HepG2 (cell line): ENCODE data around the gene MAP2K6. TPM values are rescaled to one million over a fixed set of nuclear protein-coding genes. Genes with fewer than 3 reads are reported as not detected.

Experiments used
- ATAC-seq: fragments of 200-7000 bp; cut with Tn5 transposase; 3 replicates; pipeline ENCODE4 v1.9.1; 2020; ENCODE audit warnings: mild to moderate bottlenecking, moderate library complexity
- BruUV-seq: library from RNA; stranded (reverse); fragments of 400-500 nt; replicated peaks from 2 replicates; lab custom pipeline; 2021; lab: Mats Ljungman, UMichigan
- CTCF ChIA-PET: fragments of 300-600 bp; formaldehyde crosslinking; extraction: SDS; loops from one replicate; lab custom pipeline; 2021; ENCODE audit warnings: low total read pairs, inconsistent platforms, low intra/inter-chr PET ratio; lab: Yijun Ruan, JAX
- POLR2A ChIA-PET: fragments of 350-600 bp; sonication (Branson Sonifier 250); formaldehyde crosslinking; loops from one replicate; lab custom pipeline; 2020; ENCODE audit warnings: antibody characterized with exemption, inconsistent platforms; lab: Yijun Ruan, JAX
- DNase-seq: peaks from one replicate; pipeline ENCODE4 v3.0.0-alpha.2; 2015; ENCODE audit warnings: low spot score
- FAIRE-seq: peaks from 3 replicates; lab custom pipeline; 2011; peaks lifted over from hg19 to GRCh38; lab: Jason Lieb, UNC
- H2AFZ ChIP-seq: one replicate; pipeline ENCODE4 v1.6.1; 2011; ENCODE audit warnings: low read length, inconsistent platforms
- H3K27ac ChIP-seq: fragments of 300-600 bp; 3 replicates; pipeline ENCODE4 v1.8.0; 2011; ENCODE audit warnings: mixed run types, mild to moderate bottlenecking, mixed read lengths, low read length, inconsistent platforms; ENCODE audit not compliant: insufficient read depth; ENCODE audit errors: extremely low read length
- H3K27me3 ChIP-seq, 2 experiments: fragments of 200-600 bp in 1 of 2; 2 replicates in 1 of 2; 3 replicates in 1 of 2; pipeline versions ENCODE4 v1.6.0 to v1.8.0; 2011; ENCODE audit warnings: low read length in 2 of 2, mild to moderate bottlenecking in 2 of 2, moderate library complexity in 2 of 2, inconsistent platforms in 1 of 2; ENCODE audit not compliant: insufficient read depth in 2 of 2, control insufficient read depth in 1 of 2
- H3K36me3 ChIP-seq, 2 experiments: fragments of 200-600 bp in 1 of 2; replicated peaks in 1 of 2; 2 replicates in 1 of 2; 3 replicates in 1 of 2; pipeline versions ENCODE4 v1.5.1 to v1.8.0; 2011; ENCODE audit warnings: low read length in 2 of 2, inconsistent platforms in 1 of 2; ENCODE audit not compliant: insufficient read depth in 2 of 2, control insufficient read depth in 1 of 2
- H3K4me1 ChIP-seq: 2 replicates; pipeline ENCODE4 v1.5.1; 2012; ENCODE audit warnings: low read length, inconsistent platforms; ENCODE audit not compliant: insufficient read depth
- H3K4me2 ChIP-seq: 2 replicates; pipeline ENCODE4 v1.6.0; 2011; ENCODE audit warnings: low read depth, low read length, inconsistent platforms
- H3K4me3 ChIP-seq, 3 experiments: fragments of 200-600 bp in 1 of 3; sonication (generic), shearing (Covaris generic) in 1 of 3; replicated peaks in 1 of 3; 2 replicates each; pipeline ENCODE4 v1.5.1; 2011 to 2016; ENCODE audit warnings: low read length in 3 of 3, inconsistent platforms in 2 of 3, low read depth in 2 of 3, mild to moderate bottlenecking in 2 of 3, control low read depth in 1 of 3, mixed read lengths in 1 of 3; ENCODE audit not compliant: insufficient read depth in 1 of 3
- H3K79me2 ChIP-seq: one replicate; pipeline ENCODE4 v1.6.1; 2011; ENCODE audit warnings: low read length, inconsistent platforms; ENCODE audit not compliant: insufficient read depth
- H3K9ac ChIP-seq: 2 replicates; pipeline ENCODE4 v1.6.0; 2011; ENCODE audit warnings: mild to moderate bottlenecking, low read depth, low read length, inconsistent platforms; ENCODE audit not compliant: insufficient read depth
- H3K9me3 ChIP-seq: 2 replicates; pipeline ENCODE4 v1.5.1; 2012; ENCODE audit warnings: mild to moderate bottlenecking, low read length
- H4K20me1 ChIP-seq: 2 replicates; pipeline ENCODE4 v1.6.0; 2011; ENCODE audit warnings: inconsistent platforms, mild to moderate bottlenecking, low read length, moderate library complexity; ENCODE audit not compliant: insufficient read depth
- ARNTL ChIP-seq: sonication (generic); formaldehyde crosslinking; IDR thresholded peaks from 2 replicates; pipeline ENCODE4 v1.4.0; 2020; ENCODE audit warnings: mild to moderate bottlenecking, missing genetic modification reagents
- ATAD3A ChIP-seq: sonication (generic); formaldehyde crosslinking; IDR thresholded peaks from 2 replicates; pipeline ENCODE4 v1.4.0; 2020; ENCODE audit warnings: missing genetic modification reagents
- ATRX ChIP-seq: sonication (generic); formaldehyde crosslinking; IDR thresholded peaks from 2 replicates; pipeline ENCODE4 v1.4.0; 2020; ENCODE audit warnings: missing genetic modification reagents, borderline replicate concordance
- CBX2 ChIP-seq, 2 experiments: fragments of 200-600 bp in 1 of 2; sonication (generic); formaldehyde crosslinking in 1 of 2; IDR thresholded peaks; 2 replicates each; pipeline versions ENCODE4 v1.7.0 to v1.8.1; 2018 to 2022; ENCODE audit warnings: low read depth in 2 of 2, low read length in 1 of 2, mild to moderate bottlenecking in 1 of 2, missing genetic modification reagents in 1 of 2
- FOXK1 ChIP-seq: sonication (generic); formaldehyde crosslinking; IDR thresholded peaks from 2 replicates; pipeline ENCODE4 v1.4.0; 2020; ENCODE audit warnings: low read depth, missing genetic modification reagents, borderline replicate concordance
- HMG20A ChIP-seq: IDR thresholded peaks from 2 replicates; pipeline ENCODE4 v1.6.1; 2016; ENCODE audit warnings: borderline replicate concordance
- NPAS2 ChIP-seq: sonication (generic); formaldehyde crosslinking; IDR thresholded peaks from 2 replicates; pipeline ENCODE4 v1.8.0; 2022; ENCODE audit warnings: mild to moderate bottlenecking, missing genetic modification reagents, borderline replicate concordance
- SNAPC5 ChIP-seq: sonication (generic); formaldehyde crosslinking; IDR thresholded peaks from 2 replicates; pipeline ENCODE4 v1.8.1; 2023; ENCODE audit warnings: mild to moderate bottlenecking, missing genetic modification reagents, borderline replicate concordance
- U2AF2 ChIP-seq: fragments of 200-400 bp; formaldehyde crosslinking; IDR thresholded peaks from 2 replicates; pipeline ENCODE4 v1.6.1; 2017; ENCODE audit warnings: low read depth, mild to moderate bottlenecking, low read length
- ZBTB43 ChIP-seq: sonication (generic); formaldehyde crosslinking; conservative IDR thresholded peaks from 2 replicates; pipeline ENCODE4 v1.4.0; 2020; ENCODE audit warnings: missing genetic modification reagents
- ZC3H13 ChIP-seq: sonication (generic); formaldehyde crosslinking; IDR thresholded peaks from 2 replicates; pipeline ENCODE4 v1.8.1; 2023; ENCODE audit warnings: mild to moderate bottlenecking, missing genetic modification reagents, moderate library complexity
- ZFP36 ChIP-seq: fragments of 150-350 bp; IDR thresholded peaks from 2 replicates; pipeline ENCODE4 v1.6.1; 2018; ENCODE audit warnings: borderline replicate concordance, low read length, low read depth; ENCODE audit not compliant: partially characterized antibody
- ZNF496 ChIP-seq: sonication (generic); formaldehyde crosslinking; IDR thresholded peaks from 2 replicates; pipeline ENCODE4 v1.8.1; 2023; ENCODE audit warnings: mild to moderate bottlenecking, moderate library complexity, missing genetic modification reagents; ENCODE audit not compliant: insufficient replicate concordance
- ZNF788 ChIP-seq: sonication (generic); formaldehyde crosslinking; IDR thresholded peaks from 2 replicates; pipeline ENCODE4 v1.5.0; 2020; ENCODE audit warnings: mild to moderate bottlenecking, missing genetic modification reagents, borderline replicate concordance
- ZSCAN12 ChIP-seq: sonication (generic); formaldehyde crosslinking; IDR thresholded peaks from 2 replicates; pipeline ENCODE4 v1.9.0; 2021; ENCODE audit warnings: mild to moderate bottlenecking, missing genetic modification reagents
- ZSCAN22 ChIP-seq: sonication (generic); formaldehyde crosslinking; IDR thresholded peaks from 2 replicates; pipeline ENCODE4 v1.4.0; 2020; ENCODE audit warnings: mild to moderate bottlenecking, missing genetic modification reagents
- WGBS: methylation state at CpG from one replicate; pipeline ENCODE4 v1.1.6; 2017; ENCODE audit warnings: low lambda C conversion rate; 5-methylcytosine and 5-hydroxymethylcytosine counted together
- in situ Hi-C: cut with HindIII; loops from 2 replicates; pipeline ENCODE4 v1.10.0; 2017; ENCODE audit warnings: low pct_unique_long_range_greater_than_20kb; ENCODE audit not compliant: extremely low pct_ligation_motif_present
- intact Hi-C: fragments of 100-400 bp; cut with micrococcal nuclease; formaldehyde crosslinking; loops from one replicate; pipeline ENCODE4 v1.10.0; 2022; ENCODE audit not compliant: unreplicated experiment
- polyA plus RNA-seq, 8 experiments: library from polyadenylated mRNA; depleted of rRNA in 3 of 8; stranded (reverse) in 7 of 8; unstranded in 1 of 8; fragments of >200 nt; fragmentation: Illumina TruSeq in 4 of 8; extraction: Trizol in 4 of 8; gene quantifications; 2 replicates each; pipeline versions ENCODE4 v1.2.1 to v1.2.3, GENCODE V29; 2011 to 2016; ENCODE audit warnings: low read depth in 4 of 8, missing spikeins in 1 of 8, mixed read lengths in 1 of 8; ENCODE audit not compliant: insufficient read depth in 1 of 8
- total RNA-seq, 5 experiments: library from RNA; depleted of rRNA; stranded (reverse); fragments of >200 nt; fragmentation: Illumina TruSeq; extraction: Trizol; gene quantifications; 2 replicates each; pipeline ENCODE4 v1.2.3, GENCODE V29; 2016; ENCODE audit warnings: low read depth in 1 of 5

Gene MAP2K6
- total and polyA plus RNA-seq, 2 of the 13 experiments (the other 11 are each of a cell fraction or from before 2014, with no cell fraction given) = 5.1 to 33.6 TPM

- ChIA-PET POLR2A (no interaction called here), CTCF (no interaction called here)
- H3K27me3 ChIP-seq = peaks cover 2 to 6% of the 10 kb centered on the region in 2 experiments; a peak in 2 of 5 replicates
- no peaks in the 10 kb centered on the region for H4K20me1 ChIP-seq
- in situ Hi-C loops = no loop called here
- no peaks in the 10 kb centered on the region for H3K9me3 ChIP-seq
- H3K9ac ChIP-seq = no peak overlapping the region
- no peaks in the 10 kb centered on the region for H3K36me3 ChIP-seq
- no peak for DNase-seq
- H3K79me2 ChIP-seq = no peaks in the 10 kb centered on the region
- no TSS peak for BruUV-seq
- WGBS = 19% methylated on average over 18 of the region's 18 CpGs
- no peak overlapping the region for H3K4me2 ChIP-seq
- FAIRE-seq = no peak
- H3K27ac ChIP-seq = no peak overlapping the region
- H2AFZ ChIP-seq = no peak overlapping the region
- no peaks in the 10 kb centered on the region for H3K4me1 ChIP-seq
- ATAC-seq = no peak
- no peak overlapping the region for H3K4me3 ChIP-seq
- intact Hi-C loops = no loop called here
- TF ChIP-seq NPAS2 (CRISPR knock-in tag) (no peak), ZNF496 (CRISPR knock-in tag) (no peak), ZFP36 (no peak), ZSCAN22 (CRISPR knock-in tag) (no peak), HMG20A (CRISPR knock-in tag) (no peak), ARNTL (CRISPR knock-in tag) (no peak), ATAD3A (no peak), ZBTB43 (CRISPR knock-in tag) (no peak), SNAPC5 (no peak), ATRX (CRISPR knock-in tag) (no peak), U2AF2 (no peak), CBX2 (IDR thresholded peaks at IDR 0.05; ENCODE audit: low read depth, low read length) (no peak), CBX2 (CRISPR knock-in tag; IDR thresholded peaks at IDR 0.05; ENCODE audit: low read depth) (no peak), FOXK1 (CRISPR knock-in tag) (no peak), ZC3H13 (CRISPR knock-in tag) (no peak), ZSCAN12 (CRISPR knock-in tag) (no peak), ZNF788 (CRISPR knock-in tag) (no peak)
- TF ChIP-seq, all 625 proteins: peak for 0
Observed at GRCh38 chr17:69581061-69581961, 166.8 kb downstream of the MAP2K6 start.
